Neural crest cell (in vitro differentiated cells): ENCODE data around the gene SUCLG2. TPM values are rescaled to one million over a fixed set of nuclear protein-coding genes. Genes with fewer than 3 reads are reported as not detected.

Source experiments
- DNase-seq: peaks from one replicate; pipeline ENCODE4 v3.0.0; 2021; ENCODE audit warnings: low read depth, mixed read lengths, low spot score
- H3K27ac Mint-ChIP-seq: one replicate; pipeline ENCODE4 v1.8.0; 2021; ENCODE audit warnings: mild to moderate bottlenecking, mixed read lengths; ENCODE audit not compliant: unreplicated experiment
- H3K27me3 Mint-ChIP-seq: 2 replicates; pipeline ENCODE4 v1.8.0; 2021; ENCODE audit warnings: low read depth, mild to moderate bottlenecking, mixed read lengths
- H3K36me3 Mint-ChIP-seq: 2 replicates; pipeline ENCODE4 v1.8.0; 2021; ENCODE audit warnings: low read depth, mild to moderate bottlenecking, mixed read lengths
- H3K4me1 Mint-ChIP-seq: 2 replicates; pipeline ENCODE4 v1.8.0; 2021; ENCODE audit warnings: mixed read lengths
- H3K4me3 Mint-ChIP-seq: one replicate; pipeline ENCODE4 v1.8.0; 2021; ENCODE audit warnings: mild to moderate bottlenecking, mixed read lengths
- H3K9me3 Mint-ChIP-seq: 2 replicates; pipeline ENCODE4 v1.8.0; 2021; ENCODE audit warnings: mixed read lengths
- total RNA-seq: library from RNA; stranded (reverse); gene quantifications from 2 replicates; pipeline ENCODE4 v1.2.1, GENCODE V29; 2021
- TF ChIP-seq, protein P1 (sequence below): fragments of 200-600 bp; sonication (generic); conservative IDR thresholded peaks from 2 replicates; pipeline ENCODE4 v1.5.0; 2021; ENCODE audit warnings: antibody characterized with exemption, mild to moderate bottlenecking

Gene SUCLG2
- total RNA-seq, 1 donor from 2014 or later: 36.4 TPM

DNA sequence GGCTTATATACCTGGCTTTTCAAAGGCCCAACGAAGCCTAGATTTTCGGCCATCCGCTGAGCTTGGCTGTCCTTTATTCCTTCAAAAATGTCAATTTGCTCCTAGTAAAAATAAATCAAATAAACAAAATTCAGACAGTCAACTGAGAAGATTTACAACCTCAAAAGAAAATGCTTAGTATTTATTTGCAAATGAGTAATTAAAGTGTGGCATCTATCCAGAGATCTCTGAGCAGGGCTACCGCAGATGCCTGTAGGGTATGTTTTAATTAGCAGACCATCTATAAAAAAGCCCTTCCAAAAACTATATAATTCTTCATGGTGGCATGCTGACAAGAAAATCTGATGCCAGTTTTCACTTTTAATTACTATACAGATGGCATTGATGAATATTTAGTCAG lies 136.2 kb downstream of the SUCLG2 start:
- Mint-ChIP-seq H3K4me3 (no peak overlapping the region), H3K9me3 (peaks cover 3% of the 10 kb centered on the region), H3K27me3 (no peaks in the 10 kb centered on the region), H3K27ac (no peak overlapping the region), H3K36me3 (peaks cover 17% of the 10 kb centered on the region), H3K4me1 (peaks cover 8% of the 10 kb centered on the region)
- DNase-seq: no peak
- TF ChIP-seq, protein P1, sequence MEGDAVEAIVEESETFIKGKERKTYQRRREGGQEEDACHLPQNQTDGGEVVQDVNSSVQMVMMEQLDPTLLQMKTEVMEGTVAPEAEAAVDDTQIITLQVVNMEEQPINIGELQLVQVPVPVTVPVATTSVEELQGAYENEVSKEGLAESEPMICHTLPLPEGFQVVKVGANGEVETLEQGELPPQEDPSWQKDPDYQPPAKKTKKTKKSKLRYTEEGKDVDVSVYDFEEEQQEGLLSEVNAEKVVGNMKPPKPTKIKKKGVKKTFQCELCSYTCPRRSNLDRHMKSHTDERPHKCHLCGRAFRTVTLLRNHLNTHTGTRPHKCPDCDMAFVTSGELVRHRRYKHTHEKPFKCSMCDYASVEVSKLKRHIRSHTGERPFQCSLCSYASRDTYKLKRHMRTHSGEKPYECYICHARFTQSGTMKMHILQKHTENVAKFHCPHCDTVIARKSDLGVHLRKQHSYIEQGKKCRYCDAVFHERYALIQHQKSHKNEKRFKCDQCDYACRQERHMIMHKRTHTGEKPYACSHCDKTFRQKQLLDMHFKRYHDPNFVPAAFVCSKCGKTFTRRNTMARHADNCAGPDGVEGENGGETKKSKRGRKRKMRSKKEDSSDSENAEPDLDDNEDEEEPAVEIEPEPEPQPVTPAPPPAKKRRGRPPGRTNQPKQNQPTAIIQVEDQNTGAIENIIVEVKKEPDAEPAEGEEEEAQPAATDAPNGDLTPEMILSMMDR: no peak

DNA sequence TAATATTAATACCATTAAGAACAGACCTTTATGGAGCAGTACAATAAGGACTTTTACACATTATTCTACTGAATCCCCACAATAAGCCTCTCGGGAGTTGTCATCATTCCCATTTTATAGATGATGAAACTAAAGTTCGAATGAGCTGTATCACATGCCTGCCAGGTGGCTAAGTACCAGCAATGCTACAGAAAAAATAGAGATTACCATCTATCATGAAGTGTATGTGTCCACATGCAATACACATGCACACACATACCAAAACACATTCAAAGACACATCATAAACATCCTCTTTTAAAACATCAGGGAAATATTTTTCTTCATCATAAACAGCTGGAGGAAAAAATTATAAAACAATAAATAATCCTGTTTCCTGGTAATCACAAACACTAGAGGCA lies 136.6 kb downstream of the SUCLG2 start:
- TF ChIP-seq, protein P1: no peak
- DNase-seq: no peak
- H3K4me1 Mint-ChIP-seq: peaks cover 8% of the 10 kb centered on the region
- no peaks in the 10 kb centered on the region for H3K27me3 Mint-ChIP-seq
- peaks cover 17% of the 10 kb centered on the region for H3K36me3 Mint-ChIP-seq
- H3K27ac Mint-ChIP-seq: no peak overlapping the region
- no peak overlapping the region for H3K4me3 Mint-ChIP-seq
- H3K9me3 Mint-ChIP-seq: peaks cover 3% of the 10 kb centered on the region

DNA sequence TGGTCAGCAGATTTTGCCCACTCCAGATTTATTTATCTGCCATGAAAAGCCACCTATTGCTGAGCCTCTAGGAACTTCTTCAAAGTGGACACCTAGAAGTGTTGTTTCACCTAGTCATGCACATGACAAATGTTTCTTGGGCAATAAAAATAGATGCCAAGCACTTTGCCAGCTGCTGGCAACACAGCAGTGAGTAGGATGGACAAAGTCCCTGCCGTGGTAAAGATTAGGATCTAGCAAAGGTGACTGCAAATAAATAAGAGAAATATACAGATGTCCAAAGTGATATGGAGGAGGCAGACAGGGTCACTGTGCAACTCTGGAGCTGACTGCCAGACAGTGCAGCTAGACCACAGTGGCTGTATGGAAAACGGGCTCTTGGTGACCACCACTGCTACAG lies 137.9 kb downstream of the SUCLG2 start:
- H3K9me3 Mint-ChIP-seq: peaks cover 3% of the 10 kb centered on the region
- no peak overlapping the region for H3K27ac Mint-ChIP-seq
- DNase-seq: no peak
- TF ChIP-seq, protein P1: no peak
- H3K4me1 Mint-ChIP-seq: peaks cover 8% of the 10 kb centered on the region
- H3K27me3 Mint-ChIP-seq: no peaks in the 10 kb centered on the region
- no peak overlapping the region for H3K4me3 Mint-ChIP-seq
- peaks cover 17% of the 10 kb centered on the region for H3K36me3 Mint-ChIP-seq

DNA sequence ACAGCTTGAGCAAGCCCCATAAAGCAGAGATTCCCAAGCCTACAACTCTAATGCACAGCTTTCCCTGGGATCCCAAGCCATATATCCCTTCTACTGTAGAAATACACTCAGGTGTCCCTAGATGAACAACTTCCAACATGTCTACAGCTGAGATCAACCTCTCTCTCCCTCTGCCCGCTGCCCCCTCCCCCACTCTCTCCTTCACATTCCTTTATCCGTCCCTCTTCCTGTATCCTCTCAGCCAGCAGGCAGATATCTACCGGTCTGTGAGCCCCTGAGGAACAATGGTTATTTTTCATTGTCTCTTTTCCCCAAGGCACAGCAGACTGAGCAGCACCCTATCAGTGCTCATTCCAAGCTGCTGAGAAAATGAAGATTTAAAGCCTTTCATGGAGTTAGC lies 138.6 kb downstream of the SUCLG2 start:
- peaks cover 17% of the 10 kb centered on the region for H3K36me3 Mint-ChIP-seq
- TF ChIP-seq, protein P1: no peak
- H3K9me3 Mint-ChIP-seq: peaks cover 3% of the 10 kb centered on the region
- H3K4me3 Mint-ChIP-seq: no peak overlapping the region
- H3K27ac Mint-ChIP-seq: no peak overlapping the region
- H3K27me3 Mint-ChIP-seq: no peaks in the 10 kb centered on the region
- DNase-seq: no peak
- H3K4me1 Mint-ChIP-seq: peaks cover 8% of the 10 kb centered on the region

DNA sequence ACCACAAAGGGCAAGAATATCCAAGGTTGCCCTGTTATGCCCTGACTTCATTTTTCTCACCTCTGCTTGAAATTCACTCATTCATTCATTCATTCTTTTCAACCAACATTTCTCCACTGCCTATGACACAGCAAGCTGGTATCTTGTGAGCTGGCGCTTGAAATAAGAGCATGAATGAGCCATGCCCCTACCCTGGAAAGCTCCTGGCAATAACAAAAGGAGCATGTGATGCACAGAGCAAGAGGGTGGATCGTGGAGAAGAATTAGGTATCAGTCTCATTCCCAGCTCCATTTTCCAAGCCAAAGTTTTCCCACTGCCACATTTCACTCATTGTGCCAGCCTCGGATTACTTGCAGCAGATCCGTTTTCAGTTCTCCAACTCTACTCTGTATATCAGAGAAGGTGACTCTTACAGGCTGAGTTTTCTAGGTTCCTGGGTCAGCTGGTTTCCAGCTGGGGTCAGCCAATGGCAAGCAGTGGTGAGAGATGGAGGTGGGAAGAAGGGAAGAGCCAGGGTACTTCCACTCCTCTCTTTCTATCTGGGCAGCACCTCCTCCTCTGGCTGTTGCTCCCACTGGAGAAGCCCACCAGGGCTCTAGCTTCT lies 144.8 kb downstream of the SUCLG2 start:
- Mint-ChIP-seq H3K27me3 (no peaks in the 10 kb centered on the region), H3K36me3 (peaks cover 8% of the 10 kb centered on the region), H3K27ac (no peak overlapping the region), H3K4me1 (peaks cover 6% of the 10 kb centered on the region), H3K4me3 (no peak overlapping the region), H3K9me3 (no peaks in the 10 kb centered on the region)
- TF ChIP-seq, protein P1: no peak
- no peak for DNase-seq
